NCI-H82 treated with DMSO at 0.1 percent for 48 hours (cell line): ENCODE results near the gene TMEM91.
"Not testable (repeated sequence)": the region's sequence is repeated elsewhere in the genome, so short reads cannot be mapped to it uniquely, and the experiment has no call there.

Source experiments
- DNase-seq: peaks from one replicate; lab custom pipeline; 2025; ENCODE audit not compliant: unreplicated experiment; lab: John Stamatoyannopoulos, UW

Gene TMEM91

GRCh38 chr19:41352609-41353465 lies 23.5 kb upstream of the TMEM91 start:
- no peak for DNase-seq

- DNase-seq = peak; percentile 46
Observed at GRCh38 chr19:41353466-41354342, 22.6 kb upstream of the TMEM91 start, which contains the start of gene TGFB1. Gene TGFB1, minus strand, starts transcription at chr19:41353922. Its CDS starts 878 bp downstream, at chr19:41353044.

DNA sequence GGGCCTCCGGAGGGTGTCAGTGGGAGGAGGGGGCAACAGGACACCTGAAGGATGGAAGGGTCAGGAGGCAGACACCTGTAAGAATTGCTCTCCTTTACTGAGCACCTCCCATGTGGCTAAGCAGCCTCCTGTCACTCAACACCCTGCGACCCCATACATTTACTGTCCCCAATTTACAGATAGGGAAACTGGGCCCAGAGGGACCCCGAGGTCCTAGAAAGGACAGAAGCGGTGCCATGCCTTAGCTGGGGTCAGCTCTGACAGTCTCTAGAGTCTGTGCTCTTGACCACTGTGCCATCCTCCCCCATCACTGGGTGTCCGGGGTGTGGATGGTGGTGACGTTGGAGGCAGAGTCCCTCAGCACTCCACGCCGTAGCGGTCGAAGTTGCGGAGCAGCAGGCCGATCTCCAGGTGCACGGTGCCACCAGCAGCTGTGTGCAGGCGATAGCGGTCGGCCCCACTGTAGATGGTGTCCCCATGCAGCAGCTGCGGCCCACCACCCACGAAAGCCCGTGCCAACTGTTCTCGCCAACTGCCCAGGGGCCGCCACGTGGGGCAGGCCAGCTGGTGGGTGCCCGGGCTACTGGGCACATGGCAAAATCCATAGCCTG lies 21.9 kb upstream of the TMEM91 start:
- DNase-seq = no peak

- no peak for DNase-seq
Observed at GRCh38 chr19:41355035-41355434, 21.3 kb upstream of the TMEM91 start.

DNA sequence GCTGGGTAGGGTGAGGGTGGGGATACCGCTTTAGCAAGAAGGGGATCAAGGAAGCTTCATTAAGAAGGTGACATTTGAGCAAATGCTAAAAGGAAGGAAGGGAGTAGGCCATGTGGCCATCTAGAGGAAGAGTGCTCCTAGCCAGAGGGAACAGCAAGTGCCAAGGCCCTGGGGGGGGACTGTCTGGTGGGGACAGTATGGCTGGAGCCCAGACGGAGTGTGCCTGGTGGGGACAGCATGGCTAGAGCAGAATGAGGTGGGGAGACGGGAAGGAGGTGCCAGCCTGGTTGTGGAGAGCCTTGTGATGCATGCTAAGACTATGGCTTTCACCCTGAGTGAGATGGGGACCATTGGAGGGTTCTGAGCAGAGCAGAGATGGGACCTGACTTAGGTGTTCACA lies 20.5 kb upstream of the TMEM91 start:
- DNase-seq = no peak

DNA sequence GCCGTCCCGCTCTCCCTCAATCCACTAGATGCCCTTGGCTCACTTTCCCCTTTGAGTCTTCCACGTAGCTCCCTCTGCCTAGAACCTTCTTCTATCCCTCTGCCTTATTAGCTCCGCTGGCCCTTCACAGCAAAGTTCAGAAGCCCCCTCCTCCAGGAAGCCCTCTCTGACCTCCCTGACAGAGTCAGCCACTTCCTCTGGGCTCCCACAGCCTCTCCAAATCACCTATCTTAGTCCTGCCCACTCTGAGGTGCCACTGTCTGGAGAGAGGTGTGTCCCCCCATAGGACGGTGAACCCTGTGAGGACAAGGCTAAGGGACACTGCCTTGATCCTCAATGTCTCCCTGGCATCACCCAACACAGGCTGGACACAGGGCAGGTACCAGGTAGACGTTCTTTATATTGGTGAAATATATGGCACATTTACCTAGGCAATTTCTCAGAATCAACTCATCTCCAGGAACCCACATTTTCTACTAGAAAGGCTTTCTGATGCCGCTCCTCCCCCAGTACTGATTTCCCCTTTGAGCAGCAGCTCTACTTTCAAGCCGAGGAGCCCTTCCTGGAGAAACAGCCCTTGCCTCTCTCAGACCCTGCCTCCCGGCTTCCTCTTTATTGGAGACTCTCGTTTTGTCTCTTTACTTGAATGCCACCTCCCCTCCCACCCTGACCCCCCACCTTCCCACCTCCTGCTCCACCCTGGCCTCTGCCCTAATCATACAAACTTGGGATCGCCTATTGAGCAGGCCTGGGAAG lies 19.2 kb upstream of the TMEM91 start:
- DNase-seq = no peak

DNA sequence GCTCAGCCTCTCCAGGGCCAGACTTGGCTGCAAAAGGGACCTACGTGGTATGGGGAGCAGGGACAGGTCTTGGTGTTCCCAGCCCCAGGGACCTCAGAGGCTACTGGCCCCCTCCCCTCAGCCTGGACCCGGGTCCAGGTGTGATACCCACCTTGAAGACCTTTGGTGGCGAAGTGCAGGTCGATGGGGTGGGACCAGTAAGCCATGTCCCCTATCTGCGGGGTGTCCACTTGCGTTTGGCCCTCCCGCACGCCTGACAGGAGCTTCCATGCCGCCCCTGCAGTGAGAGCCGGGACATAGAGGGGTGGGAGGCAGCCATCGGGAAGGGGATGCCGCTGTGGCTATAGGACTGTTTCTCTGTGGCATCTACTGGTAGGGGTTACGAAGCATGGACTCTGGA lies 18.6 kb upstream of the TMEM91 start:
- DNase-seq = no peak

DNA sequence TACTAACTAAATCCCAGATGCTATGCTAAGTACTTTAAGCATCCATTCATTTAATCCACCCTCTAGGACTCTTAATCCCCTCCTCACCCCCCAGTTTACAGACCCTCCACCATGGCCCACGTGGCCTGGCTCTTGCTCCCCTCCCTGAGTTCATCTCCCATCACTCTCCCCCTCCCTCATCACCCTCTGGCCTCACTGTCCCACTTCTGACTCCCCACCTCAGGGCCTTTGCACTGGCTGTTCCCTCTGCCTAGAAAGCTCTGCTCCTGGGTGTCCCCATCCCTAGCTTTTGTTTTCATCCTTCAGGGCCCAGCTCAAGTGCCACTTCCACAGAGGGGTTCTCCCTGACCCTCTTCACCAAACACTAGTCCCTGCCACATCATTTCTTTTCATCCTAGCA lies 16.6 kb upstream of the TMEM91 start:
- peak; percentile 44 for DNase-seq

GRCh38 chr19:41362143-41362847 lies 14.0 kb upstream of the TMEM91 start:
- no peak for DNase-seq

DNA sequence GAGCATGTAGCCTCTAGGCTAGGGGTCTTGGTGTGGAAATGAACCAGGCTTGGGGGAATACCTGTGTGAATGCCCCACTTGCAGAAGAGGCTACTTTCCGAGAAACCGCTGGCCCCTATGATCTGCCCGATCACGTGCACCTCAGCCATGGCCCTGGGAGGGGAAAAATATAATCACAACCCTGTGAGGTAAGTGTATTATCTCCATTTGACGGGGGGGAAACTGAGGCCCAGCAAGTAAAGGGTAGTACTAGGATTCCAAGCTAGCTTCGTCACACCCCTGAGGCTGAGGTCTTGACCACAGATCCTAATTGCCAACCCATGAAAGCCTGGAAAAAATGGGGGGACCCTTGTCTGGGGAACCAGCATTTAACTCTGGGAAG lies 13.0 kb upstream of the TMEM91 start:
- no peak for DNase-seq

- peak; percentile 97 for DNase-seq
Observed at GRCh38 chr19:41363753-41364523, 12.4 kb upstream of the TMEM91 start, which contains the start of gene B9D2. Gene B9D2, minus strand, starts transcription at chr19:41364149. Its CDS starts 630 bp downstream, at chr19:41363519.

DNA sequence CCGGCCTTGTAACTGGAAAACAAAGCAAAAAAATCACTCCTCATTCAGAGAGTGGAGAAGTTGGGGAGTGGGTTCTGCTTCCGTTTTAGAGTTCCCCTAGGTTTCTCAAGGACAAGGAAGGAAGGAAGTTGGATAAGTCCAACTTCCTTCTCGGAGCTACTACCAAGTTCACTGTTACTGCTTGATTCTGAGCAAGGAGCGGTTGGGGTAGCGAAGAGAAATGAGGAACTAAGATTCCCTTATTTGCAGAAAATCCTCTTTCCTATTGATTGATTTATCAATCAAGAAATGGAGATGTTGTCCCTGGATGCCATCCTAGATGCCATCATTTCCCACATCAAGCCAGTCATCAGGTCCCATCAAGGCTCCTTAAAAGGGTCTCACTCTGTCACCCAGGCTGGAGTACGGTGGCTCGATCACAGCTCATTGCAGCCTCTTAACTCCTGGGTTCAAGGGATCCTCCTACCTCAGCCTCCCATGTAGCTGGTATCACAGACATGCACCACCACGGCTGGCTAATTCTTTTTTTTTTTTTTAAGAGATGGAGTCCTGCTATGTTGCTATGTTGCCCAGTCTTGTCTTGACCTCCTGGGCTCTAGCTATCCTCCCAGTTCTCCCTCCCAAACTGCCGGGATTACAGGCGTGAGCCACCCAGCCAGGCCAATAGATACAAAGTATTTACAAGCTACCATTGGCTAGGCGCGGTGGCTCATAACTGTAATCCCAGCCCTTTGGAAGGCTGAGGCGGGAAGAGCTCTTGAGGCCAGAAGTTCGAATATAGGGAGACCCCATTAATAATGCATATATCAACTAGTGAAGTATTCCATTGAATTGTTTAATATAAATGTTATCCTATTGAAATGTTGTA lies 11.6 kb upstream of the TMEM91 start:
- no peak for DNase-seq

DNA sequence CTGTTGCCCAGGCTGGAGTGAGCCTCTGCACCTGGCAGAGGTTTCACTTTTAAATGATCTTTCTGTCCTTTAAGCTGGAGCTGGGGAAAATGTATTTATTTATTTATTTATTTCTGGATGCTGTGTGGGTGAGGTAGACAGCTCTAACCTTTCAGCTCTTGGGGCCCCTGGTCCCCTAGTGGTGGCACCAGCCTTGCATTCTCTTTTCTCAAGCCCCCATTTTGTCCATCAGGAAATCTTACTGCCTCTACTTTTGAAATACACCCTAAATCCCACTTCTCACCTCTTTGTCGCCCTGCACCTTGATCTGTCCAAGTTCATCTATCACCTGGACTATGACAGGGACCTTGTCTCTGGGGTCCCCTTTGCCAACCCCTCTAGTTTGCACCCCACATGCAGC lies 10.2 kb upstream of the TMEM91 start:
- DNase-seq = no peak

DNA sequence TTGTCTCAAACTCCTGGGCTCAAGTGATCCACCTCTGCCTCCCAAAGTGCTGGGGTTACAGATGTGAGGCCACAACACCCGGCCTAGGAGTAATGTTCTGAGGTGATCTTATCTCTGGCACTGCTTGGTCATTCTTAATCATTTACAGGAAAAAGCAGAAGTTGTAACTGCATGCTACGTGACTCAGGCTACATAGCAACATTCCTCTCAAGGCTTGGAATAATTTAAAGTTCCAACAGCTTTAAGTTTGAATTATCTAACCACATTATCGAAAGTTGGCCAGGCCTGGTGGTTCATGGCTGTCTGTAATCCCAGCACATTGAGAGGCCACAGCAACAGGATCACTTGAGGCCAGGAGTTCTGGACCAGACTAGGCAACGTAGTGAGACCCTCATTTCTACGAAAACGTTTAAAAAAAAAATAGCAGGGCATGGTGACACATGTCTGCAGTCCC lies 8.5 kb upstream of the TMEM91 start:
- no peak for DNase-seq

GRCh38 chr19:41369769-41370168 lies 6.6 kb upstream of the TMEM91 start:
- no peak for DNase-seq

DNA sequence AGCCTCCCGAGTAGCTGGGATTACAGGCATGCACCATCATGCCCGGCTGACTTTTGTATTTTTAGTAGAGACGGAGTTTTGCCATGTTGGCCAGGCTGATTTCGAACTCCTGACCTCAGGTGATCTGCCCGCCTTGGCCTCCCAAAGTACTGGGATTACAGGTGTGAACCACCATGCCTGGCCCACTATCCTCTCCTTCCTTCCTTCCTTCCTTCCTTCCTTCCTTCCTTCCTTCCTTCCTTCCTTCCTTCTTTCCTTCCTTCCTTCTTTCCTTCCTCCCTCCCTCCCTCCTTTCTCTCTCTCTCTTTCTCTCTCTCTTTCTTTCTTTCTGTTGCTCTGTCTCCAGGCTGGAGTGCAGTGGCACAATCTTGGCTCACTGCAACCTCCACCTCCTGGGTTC lies 5.2 kb upstream of the TMEM91 start:
- DNase-seq = not testable (repeated sequence)

- DNase-seq = no peak
Observed at GRCh38 chr19:41371541-41371940, 4.8 kb upstream of the TMEM91 start.

- DNase-seq = no peak
Observed at GRCh38 chr19:41372501-41372900, 3.8 kb upstream of the TMEM91 start.
